SKM-1 treated with dmso at 0.1 percent for 144 hours (cell line): ENCODE measurements around the gene DESI1.
"Not testable (repeated sequence)": the region's sequence is repeated elsewhere in the genome, so short reads cannot be mapped to it uniquely, and the experiment has no call there.

Source experiments
- DNase-seq: peaks from one replicate; lab custom pipeline; 2025; ENCODE audit not compliant: unreplicated experiment; lab: John Stamatoyannopoulos, UW

The DESI1 gene

DNA sequence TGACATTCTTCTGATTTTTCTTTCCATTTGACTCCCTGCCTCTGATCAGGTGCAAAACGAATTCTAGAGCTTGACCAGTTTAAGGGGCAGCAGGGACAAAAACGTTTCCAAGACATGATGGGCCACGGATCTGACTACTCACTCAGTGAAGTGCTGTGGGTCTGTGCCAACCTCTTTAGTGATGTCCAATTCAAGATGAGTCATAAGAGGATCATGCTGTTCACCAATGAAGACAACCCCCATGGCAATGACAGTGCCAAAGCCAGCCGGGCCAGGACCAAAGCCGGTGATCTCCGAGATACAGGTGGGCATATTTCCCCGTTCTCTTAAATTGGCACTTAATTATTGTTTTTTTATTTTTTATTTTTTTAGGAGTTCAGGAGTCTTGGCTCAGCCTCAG, 15.6 kb upstream of the DESI1 start:
- no peak for DNase-seq

DNA sequence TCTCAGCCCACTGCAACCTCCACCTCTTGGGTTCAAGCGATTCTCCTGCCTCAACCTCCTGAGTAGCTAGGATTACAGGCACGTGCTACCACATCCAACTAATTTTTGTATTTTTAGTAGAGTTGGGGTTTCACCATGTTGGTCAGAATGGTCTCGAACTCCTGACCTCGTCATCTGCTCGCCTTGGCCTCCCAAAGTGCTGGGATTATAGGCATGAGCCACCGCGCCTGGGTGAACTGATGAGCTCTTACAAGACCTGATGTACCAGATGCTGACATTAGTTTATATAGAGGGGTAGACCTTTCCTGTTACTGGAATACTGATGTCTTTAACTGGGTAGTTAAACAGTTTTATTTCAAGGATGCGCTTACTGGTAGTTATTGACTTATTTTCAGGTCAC, 13.8 kb upstream of the DESI1 start:
- DNase-seq, result not testable (repeated sequence)

DNA sequence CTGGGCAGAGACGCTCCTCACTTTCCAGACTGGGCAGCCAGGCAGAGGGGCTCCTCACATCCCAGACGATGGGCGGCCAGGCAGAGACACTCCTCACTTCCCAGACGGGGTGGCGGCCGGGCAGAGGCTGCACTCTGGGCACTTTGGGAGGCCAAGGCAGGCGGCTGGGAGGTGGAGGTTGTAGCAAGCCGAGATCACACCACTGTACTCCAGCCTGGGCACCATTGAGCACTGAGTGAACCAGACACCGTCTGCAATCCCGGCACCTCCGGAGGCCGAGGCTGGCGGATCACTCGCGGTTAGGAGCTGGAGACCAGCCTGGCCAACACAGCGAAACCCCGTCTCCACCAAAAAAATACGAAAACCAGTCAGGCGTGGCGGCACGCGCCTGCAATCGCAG, 10.8 kb upstream of the DESI1 start:
- not testable (repeated sequence) for DNase-seq

DNA sequence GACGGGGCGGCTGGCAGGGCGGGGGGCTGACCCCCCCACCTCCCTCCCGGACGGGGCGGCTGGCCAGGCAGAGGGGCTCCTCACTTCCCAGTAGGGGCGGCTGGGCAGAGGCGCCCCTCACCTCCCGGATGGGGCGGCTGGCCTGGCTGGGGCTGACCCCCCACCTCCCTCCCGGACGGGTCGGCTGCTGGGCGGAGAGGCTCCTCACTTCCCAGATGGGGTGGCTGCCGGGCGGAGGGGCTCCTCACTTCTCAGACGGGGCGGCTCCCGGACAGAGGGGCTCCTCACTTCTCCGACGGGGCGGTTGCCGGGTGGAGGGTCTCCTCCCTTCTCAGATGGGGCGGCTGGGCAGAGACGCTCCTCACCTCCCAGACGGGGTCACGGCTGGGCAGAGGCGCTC, 10.3 kb upstream of the DESI1 start:
- not testable (repeated sequence) for DNase-seq

DNA sequence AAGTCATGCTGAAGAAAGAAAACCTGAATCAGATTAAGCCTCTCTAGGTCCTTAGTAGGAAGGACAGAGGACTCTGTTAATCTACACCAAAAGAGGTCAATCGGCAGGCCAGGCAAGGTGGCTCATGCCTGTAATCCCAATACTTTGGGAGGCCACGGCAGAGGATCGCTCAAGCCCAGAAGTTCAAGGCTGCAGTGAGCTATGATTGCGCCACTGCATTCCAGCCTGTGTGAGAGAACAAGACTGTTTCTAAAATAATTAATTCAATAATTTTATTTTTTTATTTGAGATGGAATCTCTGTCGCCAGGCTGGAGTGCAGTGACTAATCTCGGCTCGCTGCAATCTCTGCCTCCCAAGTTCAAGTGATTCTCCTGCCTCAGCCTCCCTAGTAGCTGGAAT, 4.7 kb upstream of the DESI1 start:
- no peak for DNase-seq

DNA sequence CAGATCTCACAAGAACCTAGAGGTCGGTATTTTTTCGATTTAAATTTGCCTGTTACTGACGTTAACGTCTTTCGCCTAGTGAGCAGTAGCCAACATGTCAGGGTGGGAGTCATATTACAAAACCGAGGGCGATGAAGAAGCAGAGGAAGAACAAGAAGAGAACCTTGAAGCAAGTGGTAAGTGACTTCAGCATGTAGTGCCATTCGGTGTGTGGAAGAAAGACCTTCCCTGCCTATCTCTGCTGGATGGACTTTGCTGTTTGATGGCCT, 1.0 kb upstream of the DESI1 start:
- no peak for DNase-seq

DNA sequence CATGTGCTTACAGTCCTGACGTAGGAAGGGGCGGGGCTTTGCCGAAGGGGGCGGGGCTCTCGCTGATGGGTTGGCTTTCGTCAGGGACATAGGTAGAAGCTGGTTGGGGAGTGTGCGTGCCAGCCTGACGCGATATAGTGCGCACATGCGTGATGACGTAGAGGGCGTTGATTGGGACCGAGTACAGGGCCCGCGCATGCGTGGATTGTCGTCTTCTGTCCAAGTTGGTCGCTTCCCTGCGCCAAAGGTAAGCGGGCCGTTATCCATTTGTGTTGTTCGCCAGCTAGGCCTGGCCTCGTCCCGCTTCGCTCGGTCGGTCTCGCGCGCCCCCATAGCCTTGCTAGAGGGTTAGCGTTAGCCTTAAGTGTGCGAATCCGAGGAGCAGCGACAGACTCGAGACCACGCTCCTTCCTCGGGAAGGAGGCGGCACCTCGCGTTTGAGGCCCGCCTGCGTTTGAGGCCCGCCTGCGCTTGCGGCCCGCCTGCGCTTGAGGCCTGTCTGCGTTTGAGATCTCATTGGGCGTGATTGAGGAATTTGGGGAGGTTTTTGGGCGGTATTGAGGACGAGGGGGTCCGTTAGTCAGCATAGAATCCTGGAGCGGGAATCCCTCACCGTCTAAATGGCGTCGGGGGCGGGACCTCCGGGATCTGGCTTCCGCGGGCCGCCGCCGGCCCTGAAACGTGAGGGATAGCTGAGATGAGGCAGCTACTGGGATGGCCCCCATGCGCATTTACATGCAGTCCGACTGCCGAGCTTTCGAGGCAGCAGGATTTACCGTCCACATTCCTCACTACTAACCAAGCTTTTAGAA, 462 bp upstream of the DESI1 start, which contains the start of gene XRCC6:
Gene XRCC6, plus strand, starts transcription at position 197 of the 812 bp plus-strand sequence. CDS start 710 bp downstream, outside the sequence.
- peak; percentile 98 for DNase-seq

DNA sequence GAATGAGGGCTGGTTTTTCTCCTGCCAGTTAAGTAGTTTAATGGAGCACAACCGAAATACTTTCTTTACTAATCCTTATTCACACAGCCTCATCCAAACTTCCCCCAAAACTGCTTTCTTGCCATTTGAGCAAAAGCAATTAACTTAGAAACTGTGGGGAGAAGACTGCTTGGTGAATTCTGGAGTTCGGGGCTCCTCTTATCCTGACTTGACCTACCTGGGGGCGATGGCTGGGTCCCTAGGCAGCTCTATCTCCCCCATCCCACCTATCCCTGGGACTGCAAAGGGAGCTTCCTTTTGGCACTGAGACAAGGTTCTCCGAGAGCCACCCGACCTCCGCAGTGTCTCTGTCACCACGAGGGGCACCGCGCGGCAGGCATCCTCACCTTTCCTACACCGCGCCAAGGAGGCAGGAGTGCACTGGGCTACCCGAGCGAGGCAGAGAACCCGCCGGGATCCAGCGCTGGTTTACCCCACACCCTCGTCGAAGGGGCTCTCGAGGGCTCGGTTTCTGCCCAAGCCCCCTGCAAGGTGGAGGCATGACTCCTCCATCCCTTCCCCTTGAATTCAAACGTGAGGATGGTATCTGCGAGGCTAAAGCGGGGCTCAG, 759 bp downstream of the DESI1 start:
- DNase-seq, result peak; percentile 5

DNA sequence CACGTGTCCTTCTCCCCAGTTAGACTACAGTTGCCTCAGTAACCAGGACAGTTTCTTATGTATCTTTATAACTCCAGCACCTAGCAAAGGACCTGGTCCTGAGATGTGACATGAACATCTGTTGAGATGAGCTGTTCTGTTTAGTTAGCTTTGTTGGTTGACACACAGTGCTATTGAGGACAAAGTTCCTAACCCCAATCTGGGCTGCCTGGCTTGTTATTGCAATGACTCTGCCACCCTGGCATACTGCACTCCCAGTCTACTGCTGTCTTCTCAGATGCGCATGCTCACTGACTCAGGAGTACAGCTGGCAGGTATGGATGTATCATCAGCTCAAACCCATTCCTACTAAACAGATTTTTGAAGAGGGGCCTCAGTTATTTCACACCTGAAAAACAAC, 7.4 kb downstream of the DESI1 start:
- DNase-seq, result no peak

DNA sequence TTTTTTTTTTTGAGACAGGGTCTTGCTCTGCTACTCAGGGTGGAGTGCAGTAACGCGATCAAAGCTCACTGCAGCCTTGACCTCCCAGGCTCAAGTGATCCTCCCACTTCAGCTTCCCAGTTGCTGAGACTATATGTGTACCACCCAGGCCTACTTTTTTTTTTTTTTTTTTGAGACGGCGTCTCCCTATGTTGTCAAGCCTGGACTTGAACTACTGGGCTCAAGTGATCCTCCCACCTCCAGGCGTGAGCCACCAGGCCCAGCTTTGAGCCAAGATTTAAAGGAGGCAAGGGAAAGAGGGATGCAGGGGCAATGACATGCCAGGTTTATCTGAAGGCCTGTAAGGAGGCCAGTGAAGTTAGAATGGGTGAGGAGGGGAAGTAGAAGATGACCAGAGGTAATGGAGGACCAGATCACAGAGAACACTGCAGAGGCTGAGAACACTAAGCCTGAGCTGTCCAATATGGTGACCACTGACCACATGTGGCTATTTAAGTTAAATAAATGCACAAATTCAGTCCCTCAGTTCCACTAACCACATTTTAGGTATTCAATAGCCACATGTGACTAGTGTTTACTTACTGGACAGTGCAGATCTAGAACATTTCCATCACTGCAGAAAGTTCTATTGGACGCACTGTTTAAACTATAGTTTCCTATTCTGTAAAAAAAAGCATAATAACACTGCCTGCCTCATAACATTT, 8.1 kb downstream of the DESI1 start:
- DNase-seq, result no peak

DNA sequence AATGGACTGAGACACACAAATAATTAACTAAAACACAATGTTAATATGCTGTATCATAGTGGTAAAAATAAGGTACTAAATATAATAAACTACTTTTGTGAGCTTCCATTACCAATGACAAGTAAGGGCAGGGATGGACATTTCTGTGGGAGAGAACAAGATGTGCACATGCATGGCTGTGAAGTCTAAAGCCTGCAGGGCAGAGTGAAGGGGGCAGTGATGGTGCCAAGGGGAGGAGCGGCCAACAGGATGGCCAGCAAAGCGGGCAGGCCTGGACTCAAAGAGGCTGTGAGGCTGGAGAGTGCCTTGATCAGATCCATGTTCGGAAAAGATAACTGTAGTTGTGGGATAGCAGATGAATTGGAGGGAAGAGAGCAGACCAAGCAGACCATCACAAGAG, 12.5 kb downstream of the DESI1 start:
- no peak for DNase-seq

DNA sequence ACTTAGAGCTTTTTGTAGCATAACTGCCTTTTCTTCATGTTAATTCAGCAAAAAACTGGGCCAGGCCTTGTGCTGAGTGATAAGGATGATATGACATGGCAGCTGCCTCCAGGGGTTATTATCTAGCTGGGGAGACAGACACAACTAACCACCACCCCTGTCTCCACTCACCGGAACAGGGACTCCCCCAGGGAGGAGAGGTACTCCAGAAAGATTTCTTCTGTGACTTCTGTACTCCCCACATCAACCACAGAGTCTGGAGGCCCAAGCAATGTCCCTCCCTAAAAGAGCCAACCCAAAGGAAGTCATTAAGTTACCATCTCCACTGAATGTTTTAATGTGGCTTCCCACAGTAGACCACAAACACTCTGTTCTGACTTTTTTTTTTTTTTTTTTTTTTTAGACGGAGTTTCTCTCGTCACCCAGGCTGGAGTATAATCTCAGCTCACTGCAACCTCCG, 16.9 kb downstream of the DESI1 start:
- DNase-seq, result no peak

DNA sequence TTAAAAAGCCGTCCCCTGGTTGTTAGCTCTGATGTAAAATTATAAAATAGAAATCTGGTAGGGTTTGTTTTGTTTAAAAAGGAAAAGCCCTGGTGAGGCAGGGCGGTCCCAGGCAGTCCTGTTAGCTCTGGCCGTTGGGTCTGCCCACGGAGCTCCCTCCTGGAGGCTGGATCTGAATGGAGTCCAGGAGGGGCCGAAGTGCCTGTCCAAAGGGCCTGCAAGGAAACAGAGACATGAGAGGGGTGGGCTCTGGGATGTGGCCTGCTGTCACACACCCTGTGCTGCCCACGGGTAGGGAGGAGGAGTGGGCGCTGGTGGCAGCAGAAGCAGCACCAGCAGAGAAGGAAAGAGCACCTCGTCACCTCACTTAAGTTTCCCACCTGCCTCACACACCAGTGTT, 19.9 kb downstream of the DESI1 start:
- no peak for DNase-seq

DNA sequence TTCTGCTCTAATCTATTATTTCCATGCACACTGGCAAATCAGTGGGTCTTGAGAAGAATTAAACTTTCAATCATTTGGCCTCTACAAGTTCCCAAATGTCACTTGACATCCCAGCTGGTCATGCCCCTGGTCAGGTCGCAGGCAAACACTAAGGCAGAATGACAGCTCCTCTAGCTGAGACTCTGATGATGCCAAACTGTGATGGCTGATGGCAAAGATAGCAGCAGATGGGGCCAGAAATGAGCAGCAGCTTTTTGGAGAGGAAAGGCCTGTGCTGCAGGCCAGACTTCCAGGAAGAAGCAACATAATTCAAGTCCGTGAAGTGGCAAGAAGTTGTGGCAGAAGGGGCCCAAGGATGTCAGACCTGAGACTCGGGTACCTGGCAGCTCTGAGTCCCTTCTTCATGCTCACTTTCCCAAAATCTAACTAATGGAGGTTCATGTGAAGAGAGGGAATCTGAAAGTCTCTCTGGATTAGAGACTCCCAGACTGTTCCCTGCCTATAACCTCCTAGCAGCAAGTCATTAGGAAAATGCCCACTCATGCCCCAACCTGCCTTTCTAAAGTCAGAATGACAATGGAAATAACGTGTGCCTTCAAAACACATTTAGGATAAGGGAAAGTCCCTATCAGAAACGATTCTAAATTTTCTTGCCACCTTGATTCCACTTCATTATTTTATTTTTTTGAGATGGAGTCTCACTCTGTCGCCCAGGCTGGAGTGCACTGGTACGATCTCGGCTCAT, 21.8 kb downstream of the DESI1 start:
- DNase-seq, result no peak

DNA sequence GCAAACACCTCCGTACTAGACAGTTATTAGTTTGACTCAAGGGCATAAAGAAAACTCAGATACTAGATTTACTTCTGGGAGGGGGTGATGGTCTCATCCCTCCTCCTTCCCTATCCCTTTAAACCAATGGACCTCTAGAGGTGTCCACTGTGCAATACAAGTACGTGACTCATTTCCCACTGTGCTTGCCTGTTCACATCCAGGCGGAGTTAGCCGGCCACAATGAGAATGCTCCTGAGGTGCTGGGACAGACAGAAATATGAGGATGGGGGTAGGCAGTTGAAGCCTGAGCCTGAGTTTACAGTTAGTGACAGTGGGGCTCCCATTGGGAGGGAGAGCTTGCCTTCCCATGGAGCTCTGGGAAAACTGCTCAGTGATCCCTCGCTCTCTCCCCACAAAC, 22.8 kb downstream of the DESI1 start:
- DNase-seq, result no peak

DNA sequence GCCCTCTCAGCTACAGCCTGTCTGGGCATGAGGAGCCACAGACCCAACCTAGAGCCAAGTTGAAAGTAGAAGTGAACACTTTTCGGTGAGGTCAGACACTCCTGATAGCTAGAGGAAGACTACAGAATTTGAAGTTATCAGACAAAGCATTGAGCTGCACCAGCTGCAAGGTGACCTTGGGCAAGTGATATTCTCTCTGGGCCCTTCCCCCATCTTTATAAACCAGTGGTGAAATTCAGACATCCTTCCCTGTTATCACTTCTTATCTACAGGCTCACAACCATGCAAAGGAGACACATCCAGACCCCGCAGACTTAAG, 23.2 kb downstream of the DESI1 start:
- DNase-seq, result no peak

DNA sequence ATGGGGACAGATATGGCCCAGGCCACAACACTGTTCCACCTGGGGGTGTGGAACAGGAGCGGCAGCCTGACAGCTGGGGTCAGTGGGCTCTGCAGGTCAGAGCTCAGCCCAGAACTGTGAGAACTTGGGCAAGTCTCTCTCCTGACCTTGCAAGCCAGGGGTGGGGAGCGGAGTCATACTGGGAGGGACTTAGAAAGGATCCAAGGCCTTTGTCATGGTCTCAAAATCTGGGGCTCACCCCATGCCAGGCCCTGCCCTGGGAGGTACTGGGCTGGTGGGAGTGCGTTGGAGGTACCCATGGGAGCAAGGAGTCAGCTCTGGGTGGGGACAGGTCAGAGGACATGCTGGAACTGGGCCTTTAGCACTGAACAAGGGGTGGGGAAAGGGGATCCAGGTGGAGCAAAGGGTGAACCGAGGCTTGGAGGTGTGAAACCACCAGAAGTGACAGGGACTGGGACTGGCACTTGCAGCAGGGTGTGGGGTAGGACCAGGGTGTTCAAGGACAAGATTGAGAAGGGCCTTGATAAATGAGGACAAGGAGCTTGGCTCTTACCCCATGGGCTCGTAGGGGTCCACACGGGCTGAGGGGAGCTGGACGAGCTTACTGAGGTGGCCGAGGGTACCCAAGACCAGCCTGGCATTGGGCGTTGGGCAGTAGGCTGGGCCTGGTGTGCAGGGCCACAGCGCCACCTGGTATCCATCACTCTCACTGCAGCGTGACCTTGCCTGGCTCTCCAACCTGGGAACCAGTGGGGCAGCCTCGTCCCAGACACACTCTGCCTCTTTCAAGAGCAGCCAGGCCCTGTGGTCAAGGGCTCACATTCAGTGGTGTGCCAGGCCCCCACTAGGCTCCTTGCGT, 23.8 kb downstream of the DESI1 start:
- peak; percentile 15 for DNase-seq

DNA sequence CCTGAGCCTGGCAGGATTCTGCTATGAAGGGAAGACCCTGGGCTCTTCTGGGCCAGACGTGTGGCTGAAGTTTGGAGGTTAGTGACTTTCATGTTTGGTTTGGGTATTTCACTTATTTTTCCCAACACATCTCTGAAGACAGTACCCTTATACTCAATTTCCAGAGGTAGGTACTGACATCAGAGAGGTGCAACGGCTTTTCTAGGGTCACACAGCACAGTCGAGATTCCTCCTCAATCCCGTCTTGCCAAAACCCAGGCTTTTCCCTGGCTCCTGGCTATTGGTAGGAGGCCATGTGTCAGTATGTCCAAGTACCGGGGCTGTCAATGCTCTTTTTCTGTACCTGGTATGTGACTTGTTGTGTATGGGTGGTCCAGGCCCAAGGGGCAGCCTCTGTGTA, 25.1 kb downstream of the DESI1 start:
- DNase-seq, result no peak

DNA sequence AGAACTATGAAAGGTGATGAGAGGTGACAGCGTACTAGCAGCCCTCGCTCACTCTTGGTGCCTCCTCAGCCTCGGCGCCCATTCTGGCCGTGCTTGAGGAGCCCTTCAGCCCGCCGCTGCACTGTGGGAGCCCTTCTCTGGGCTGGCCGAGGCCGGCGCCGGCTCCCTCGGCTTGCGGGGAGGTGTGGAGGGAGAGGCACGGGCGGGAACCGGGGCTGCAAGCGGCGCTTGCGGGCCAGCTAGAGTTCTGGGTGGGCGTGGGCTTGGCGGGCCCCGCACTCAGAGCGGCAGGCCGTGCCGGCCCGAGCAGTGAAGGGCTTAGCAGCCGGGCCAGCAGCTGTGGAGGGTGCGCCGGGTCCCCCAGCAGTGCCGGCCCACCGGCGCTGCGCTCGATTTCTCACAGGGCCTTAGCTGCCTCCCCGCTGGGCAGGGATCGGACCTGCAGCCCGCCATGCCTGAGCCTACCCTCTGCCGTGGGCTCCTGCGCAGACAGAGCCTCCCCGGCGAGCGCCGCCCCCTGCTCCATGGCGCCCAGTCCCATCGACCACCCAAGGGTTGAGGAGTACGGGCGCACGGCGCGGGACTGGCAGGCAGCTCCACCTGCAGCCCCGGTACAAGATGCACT, 27.4 kb downstream of the DESI1 start:
- not testable (repeated sequence) for DNase-seq
